ENCODE data around the gene METTL21A.
A peak's percentile ranks its signal among the peaks of the same experiment; 100 is the strongest.

DNA sequence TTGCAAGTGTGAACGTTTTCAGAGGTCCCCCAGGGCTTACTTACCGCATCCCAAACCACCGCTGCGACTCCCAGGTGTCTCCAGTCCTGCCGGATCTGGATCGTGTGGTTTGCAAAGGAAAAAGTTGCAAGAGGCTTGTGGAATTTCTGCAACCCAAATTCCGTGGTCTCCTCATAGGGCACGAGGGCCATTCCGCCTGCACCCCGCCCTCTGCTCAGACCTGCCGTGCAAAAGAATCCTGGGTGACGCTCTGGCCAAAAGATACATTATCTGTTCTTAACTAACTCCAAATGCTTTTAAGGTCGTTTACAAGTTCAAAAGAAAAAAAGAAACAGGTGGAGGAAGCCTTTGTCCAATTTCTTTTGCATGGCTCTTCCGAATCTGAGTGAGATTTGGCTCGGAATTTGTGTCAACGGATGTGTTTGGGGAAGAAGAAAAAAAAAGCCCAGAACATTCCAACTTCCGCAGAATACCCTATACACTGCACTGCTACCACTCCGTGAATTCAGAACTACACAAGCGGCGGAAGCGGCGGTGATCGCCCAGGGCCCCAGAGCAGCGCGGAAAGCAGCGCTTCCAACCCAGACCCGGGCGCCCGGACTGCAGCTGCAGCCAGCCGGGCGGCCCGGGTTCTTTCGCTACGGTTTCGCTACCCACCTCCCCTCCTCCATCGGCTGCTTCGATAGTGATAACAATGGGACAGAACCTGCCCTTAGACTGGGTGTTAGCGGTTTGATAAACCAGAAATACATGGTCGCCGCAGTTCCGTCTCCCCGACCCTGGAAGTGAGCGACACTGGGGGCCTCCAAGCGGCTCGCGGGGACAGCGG is 795 bp downstream of the METTL21A start:
- TF ChIP-seq CTCF (IDR thresholded peaks at IDR 0.05 in 8 of 11, conservative IDR thresholded peaks at IDR 0.05 in 3 of 11) (peak in 1 of 11 experiments; percentile 4), POLR2A (IDR thresholded peaks at IDR 0.05) (peak in 1 of 3 donors; percentile 96), POLR2AphosphoS5 (IDR thresholded peaks at IDR 0.05) (peak; percentile 84 to 95 (median 94))

Data from spleen (tissue), 7 donors.